Measurements from ENCODE around the gene TBC1D3B.

TBC1D3B gene

GRCh38 chr17:36124879-36125824 is 51.3 kb downstream of the TBC1D3B start:
- Histone ChIP-seq H3K9me3 (ENCODE audit: control insufficient read depth, insufficient read depth, low read depth, low read length) (peaks cover 2% of the 10 kb centered on the region; the same call in 1 of the 2 replicates), H3K4me1 (ENCODE audit: control insufficient read depth, insufficient read depth, low read length) (no peaks in the 10 kb centered on the region), H3K36me3 (ENCODE audit: control insufficient read depth in 2 of 2, insufficient read depth in 1 of 2, low read length in 2 of 2) (no peaks in the 10 kb centered on the region), H3K4me3 (ENCODE audit: low read depth, low read length) (no peak overlapping the region), H3K27ac (ENCODE audit: extremely low read depth, low read depth, low read length) (no peak overlapping the region)
- ChIA-PET POLR2A (no interaction called here), CTCF (interaction anchor here (0.6 to 16.2 kb wide), 5 partner anchors 15 to 436 kb away, joined by 3 to 319 read pairs (median 4); no protein-coding TSS in a partner anchor)
- peak; percentile 72 for TF ChIP-seq ZIC2 (tag by site-specific recombination; IDR thresholded peaks at IDR 0.05)
- peak; percentile 97 for TF ChIP-seq SETDB1 (IDR thresholded peaks at IDR 0.05; ENCODE audit: insufficient read length, low read length)
- TF ChIP-seq ZNF416 (tag by site-specific recombination; IDR thresholded peaks at IDR 0.05), result no peak
- TF ChIP-seq RBAK (tag by site-specific recombination; IDR thresholded peaks at IDR 0.05), result 0 out of 2 replicates have a peak, but pooled peaks have one; percentile 21
- TF ChIP-seq ZNF610 (tag by site-specific recombination; IDR thresholded peaks at IDR 0.05; ENCODE audit: borderline replicate concordance), result 0 out of 2 replicates have a peak, but pooled peaks have one; percentile 51
- peak; percentile 97 for TF ChIP-seq TRIM28 (IDR thresholded peaks at IDR 0.05; ENCODE audit: borderline replicate concordance, low read length)
- TF ChIP-seq HOXD13 (CRISPR knock-in tag; IDR thresholded peaks at IDR 0.05; ENCODE audit: borderline replicate concordance), result 0 out of 2 replicates have a peak, but pooled peaks have one; percentile 23
- TF ChIP-seq YY1 (tag by site-specific recombination; IDR thresholded peaks at IDR 0.05), result no peak

DNA sequence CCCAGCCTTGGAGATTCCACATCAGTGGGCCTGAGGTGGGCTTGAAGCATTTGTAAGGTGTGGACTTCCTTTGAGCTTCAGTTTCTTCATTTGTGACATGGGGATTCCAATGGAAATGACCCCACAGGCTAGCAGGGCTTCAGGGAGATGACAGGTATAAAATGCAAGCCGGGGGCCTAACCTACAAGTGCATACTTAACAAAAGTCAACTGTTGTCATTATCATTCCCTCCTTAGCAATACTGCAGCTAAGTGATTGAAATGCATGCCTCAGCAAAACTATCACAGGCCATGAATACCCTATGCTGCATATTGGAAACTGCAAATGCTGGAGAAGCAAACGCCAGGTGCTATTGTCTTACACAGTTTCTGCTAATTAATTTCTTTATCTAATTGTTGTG is 53.0 kb downstream of the TBC1D3B start:
- no peak overlapping the region for H3K4me3 ChIP-seq (ENCODE audit: low read depth, low read length)
- H3K27ac ChIP-seq (ENCODE audit: extremely low read depth, low read depth, low read length), result no peak overlapping the region
- H3K9me3 ChIP-seq (ENCODE audit: control insufficient read depth, insufficient read depth, low read depth, low read length), result peaks cover 2% of the 10 kb centered on the region; the same call in 1 of the 2 replicates
- TF ChIP-seq ZNF610 (tag by site-specific recombination; IDR thresholded peaks at IDR 0.05; ENCODE audit: borderline replicate concordance) (no peak), ZNF133 (tag by site-specific recombination; IDR thresholded peaks at IDR 0.05) (no peak), ZNF223 (tag by site-specific recombination; IDR thresholded peaks at IDR 0.05) (no peak), ZNF830 (tag by site-specific recombination; IDR thresholded peaks at IDR 0.05; ENCODE audit: low read depth) (no peak), ZBTB11 (tag by site-specific recombination; conservative IDR thresholded peaks at IDR 0.05; ENCODE audit: low read depth) (no peak), ZNF621 (tag by site-specific recombination; IDR thresholded peaks at IDR 0.05) (no peak), ZNF76 (tag by site-specific recombination; IDR thresholded peaks at IDR 0.05; ENCODE audit: borderline replicate concordance, low read depth) (no peak), ZNF155 (tag by site-specific recombination; IDR thresholded peaks at IDR 0.05) (no peak), ZNF26 (tag by site-specific recombination; IDR thresholded peaks at IDR 0.05) (no peak), ZFP37 (tag by site-specific recombination; IDR thresholded peaks at IDR 0.05) (no peak), ZNF549 (tag by site-specific recombination; IDR thresholded peaks at IDR 0.05) (no peak), KLF8 (tag by site-specific recombination; IDR thresholded peaks at IDR 0.05) (no peak), ZNF202 (tag by site-specific recombination; IDR thresholded peaks at IDR 0.05; ENCODE audit: borderline replicate concordance) (no peak), ZNF48 (tag by site-specific recombination; IDR thresholded peaks at IDR 0.05) (no peak), ZNF266 (tag by site-specific recombination; IDR thresholded peaks at IDR 0.05; ENCODE audit: low read depth) (no peak), ZNF248 (tag by site-specific recombination; IDR thresholded peaks at IDR 0.05) (no peak), ZSCAN16 (tag by site-specific recombination; IDR thresholded peaks at IDR 0.05) (no peak), ZNF350 (tag by site-specific recombination; IDR thresholded peaks at IDR 0.05) (no peak), ZNF600 (tag by site-specific recombination; IDR thresholded peaks at IDR 0.05) (no peak)
- TF ChIP-seq, protein P1, sequence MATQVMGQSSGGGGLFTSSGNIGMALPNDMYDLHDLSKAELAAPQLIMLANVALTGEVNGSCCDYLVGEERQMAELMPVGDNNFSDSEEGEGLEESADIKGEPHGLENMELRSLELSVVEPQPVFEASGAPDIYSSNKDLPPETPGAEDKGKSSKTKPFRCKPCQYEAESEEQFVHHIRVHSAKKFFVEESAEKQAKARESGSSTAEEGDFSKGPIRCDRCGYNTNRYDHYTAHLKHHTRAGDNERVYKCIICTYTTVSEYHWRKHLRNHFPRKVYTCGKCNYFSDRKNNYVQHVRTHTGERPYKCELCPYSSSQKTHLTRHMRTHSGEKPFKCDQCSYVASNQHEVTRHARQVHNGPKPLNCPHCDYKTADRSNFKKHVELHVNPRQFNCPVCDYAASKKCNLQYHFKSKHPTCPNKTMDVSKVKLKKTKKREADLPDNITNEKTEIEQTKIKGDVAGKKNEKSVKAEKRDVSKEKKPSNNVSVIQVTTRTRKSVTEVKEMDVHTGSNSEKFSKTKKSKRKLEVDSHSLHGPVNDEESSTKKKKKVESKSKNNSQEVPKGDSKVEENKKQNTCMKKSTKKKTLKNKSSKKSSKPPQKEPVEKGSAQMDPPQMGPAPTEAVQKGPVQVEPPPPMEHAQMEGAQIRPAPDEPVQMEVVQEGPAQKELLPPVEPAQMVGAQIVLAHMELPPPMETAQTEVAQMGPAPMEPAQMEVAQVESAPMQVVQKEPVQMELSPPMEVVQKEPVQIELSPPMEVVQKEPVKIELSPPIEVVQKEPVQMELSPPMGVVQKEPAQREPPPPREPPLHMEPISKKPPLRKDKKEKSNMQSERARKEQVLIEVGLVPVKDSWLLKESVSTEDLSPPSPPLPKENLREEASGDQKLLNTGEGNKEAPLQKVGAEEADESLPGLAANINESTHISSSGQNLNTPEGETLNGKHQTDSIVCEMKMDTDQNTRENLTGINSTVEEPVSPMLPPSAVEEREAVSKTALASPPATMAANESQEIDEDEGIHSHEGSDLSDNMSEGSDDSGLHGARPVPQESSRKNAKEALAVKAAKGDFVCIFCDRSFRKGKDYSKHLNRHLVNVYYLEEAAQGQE (tag by site-specific recombination; IDR thresholded peaks at IDR 0.05), result no peak
- no peaks in the 10 kb centered on the region for H3K4me1 ChIP-seq (ENCODE audit: control insufficient read depth, insufficient read depth, low read length)
- H3K36me3 ChIP-seq (ENCODE audit: control insufficient read depth in 2 of 2, insufficient read depth in 1 of 2, low read length in 2 of 2), result no peaks in the 10 kb centered on the region
- CTCF ChIA-PET, result interaction anchor here (0.6 to 16.2 kb wide), 5 partner anchors 22 to 909 kb away, joined by 3 to 319 read pairs (median 3); no protein-coding TSS in a partner anchor
- POLR2A ChIA-PET, result no interaction called here

Data from HEK293 (cell line).